NCI-H1930 (cell line): Measurements from ENCODE around the gene ADGRF5.

Experiments
- DNase-seq, 2 experiments: peaks; one replicate each; lab custom pipeline; 2025; lab: John Stamatoyannopoulos, UW

The ADGRF5 gene, protein sequence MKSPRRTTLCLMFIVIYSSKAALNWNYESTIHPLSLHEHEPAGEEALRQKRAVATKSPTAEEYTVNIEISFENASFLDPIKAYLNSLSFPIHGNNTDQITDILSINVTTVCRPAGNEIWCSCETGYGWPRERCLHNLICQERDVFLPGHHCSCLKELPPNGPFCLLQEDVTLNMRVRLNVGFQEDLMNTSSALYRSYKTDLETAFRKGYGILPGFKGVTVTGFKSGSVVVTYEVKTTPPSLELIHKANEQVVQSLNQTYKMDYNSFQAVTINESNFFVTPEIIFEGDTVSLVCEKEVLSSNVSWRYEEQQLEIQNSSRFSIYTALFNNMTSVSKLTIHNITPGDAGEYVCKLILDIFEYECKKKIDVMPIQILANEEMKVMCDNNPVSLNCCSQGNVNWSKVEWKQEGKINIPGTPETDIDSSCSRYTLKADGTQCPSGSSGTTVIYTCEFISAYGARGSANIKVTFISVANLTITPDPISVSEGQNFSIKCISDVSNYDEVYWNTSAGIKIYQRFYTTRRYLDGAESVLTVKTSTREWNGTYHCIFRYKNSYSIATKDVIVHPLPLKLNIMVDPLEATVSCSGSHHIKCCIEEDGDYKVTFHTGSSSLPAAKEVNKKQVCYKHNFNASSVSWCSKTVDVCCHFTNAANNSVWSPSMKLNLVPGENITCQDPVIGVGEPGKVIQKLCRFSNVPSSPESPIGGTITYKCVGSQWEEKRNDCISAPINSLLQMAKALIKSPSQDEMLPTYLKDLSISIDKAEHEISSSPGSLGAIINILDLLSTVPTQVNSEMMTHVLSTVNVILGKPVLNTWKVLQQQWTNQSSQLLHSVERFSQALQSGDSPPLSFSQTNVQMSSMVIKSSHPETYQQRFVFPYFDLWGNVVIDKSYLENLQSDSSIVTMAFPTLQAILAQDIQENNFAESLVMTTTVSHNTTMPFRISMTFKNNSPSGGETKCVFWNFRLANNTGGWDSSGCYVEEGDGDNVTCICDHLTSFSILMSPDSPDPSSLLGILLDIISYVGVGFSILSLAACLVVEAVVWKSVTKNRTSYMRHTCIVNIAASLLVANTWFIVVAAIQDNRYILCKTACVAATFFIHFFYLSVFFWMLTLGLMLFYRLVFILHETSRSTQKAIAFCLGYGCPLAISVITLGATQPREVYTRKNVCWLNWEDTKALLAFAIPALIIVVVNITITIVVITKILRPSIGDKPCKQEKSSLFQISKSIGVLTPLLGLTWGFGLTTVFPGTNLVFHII (N-terminal part only)

GRCh38 chr6:46921731-46922130 lies at the start of gene ADGRF5:
TSS of gene ADGRF5 (minus strand) at chr6:46921938. CDS start at chr6:46906762, 15,176 bp downstream.
- DNase-seq = no peak

- no peak for DNase-seq
These were observed 47.5 kb upstream of the ADGRF5 start for GRCh38 chr6:46969206-46969605.

GRCh38 chr6:46967826-46968349 lies 46.1 kb upstream of the ADGRF5 start:
- DNase-seq = no peak

GRCh38 chr6:46964716-46965519 lies 43.2 kb upstream of the ADGRF5 start:
- DNase-seq = no peak

GRCh38 chr6:46963626-46964025 lies 41.9 kb upstream of the ADGRF5 start:
- no peak for DNase-seq

GRCh38 chr6:46963039-46963438 lies 41.3 kb upstream of the ADGRF5 start:
- no peak for DNase-seq

DNA sequence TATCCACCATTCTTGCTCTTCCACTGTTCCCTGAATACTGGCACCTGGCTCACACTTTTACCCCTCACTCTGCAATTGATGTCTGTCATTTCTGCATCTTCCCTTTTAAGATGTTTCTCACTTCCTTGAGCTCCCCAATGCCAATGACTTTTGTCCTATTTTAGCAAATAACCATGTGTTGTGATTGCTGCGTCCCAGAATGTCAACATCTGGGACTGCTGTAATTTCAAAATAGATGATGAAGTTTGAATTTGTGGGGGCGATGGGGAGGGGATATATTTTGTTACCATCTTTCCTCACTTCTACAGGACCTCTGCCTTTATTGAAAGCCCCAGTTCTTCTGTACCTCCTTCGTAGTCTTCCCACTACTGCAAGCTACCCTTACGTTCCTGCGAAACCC lies 40.0 kb upstream of the ADGRF5 start:
- no peak for DNase-seq

GRCh38 chr6:46961232-46961631 lies 39.5 kb upstream of the ADGRF5 start:
- DNase-seq = no peak

- no peak for DNase-seq
These were observed 37.7 kb upstream of the ADGRF5 start for GRCh38 chr6:46959419-46959818.

DNA sequence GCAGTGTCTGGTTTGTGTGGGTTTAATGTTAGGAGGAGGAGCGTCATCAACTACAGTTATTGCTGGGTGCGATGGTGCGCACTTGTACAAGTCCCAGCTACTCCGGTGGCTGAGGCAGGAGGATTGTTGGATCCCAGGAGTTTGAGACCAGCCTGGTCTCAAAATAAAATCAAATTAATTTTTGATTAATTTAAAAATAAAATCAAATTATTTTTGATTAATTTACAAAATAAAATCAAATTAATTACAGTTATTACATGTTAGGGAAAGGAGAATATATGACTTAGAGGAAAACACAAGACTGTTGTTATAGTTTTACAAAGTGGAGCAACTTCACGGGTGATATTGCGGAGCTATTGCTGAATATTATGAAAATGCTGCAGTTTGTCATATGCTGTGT lies 34.7 kb upstream of the ADGRF5 start:
- no peak for DNase-seq

GRCh38 chr6:46954837-46955451 lies 33.2 kb upstream of the ADGRF5 start:
- no peak for DNase-seq

DNA sequence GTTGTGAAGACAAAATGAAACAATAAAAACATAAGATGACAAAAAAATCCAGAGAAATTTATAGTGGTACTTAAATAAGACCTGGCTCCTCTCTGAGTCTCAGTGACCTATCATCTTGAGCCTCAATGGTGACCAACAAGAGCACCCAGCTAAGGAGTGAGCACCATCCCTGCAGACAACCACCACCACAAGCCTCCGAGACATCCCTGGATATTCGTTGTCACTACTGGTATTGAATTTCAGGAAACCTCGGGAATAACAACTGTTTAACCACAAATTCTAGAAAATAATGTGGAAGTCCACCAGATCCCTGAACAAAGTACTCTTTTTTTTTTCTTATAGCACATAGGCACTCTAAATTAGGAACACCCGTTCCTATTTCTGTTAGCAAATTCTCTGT lies 32.2 kb upstream of the ADGRF5 start:
- no peak for DNase-seq

GRCh38 chr6:46949632-46950280 lies 28.0 kb upstream of the ADGRF5 start:
- DNase-seq = no peak

DNA sequence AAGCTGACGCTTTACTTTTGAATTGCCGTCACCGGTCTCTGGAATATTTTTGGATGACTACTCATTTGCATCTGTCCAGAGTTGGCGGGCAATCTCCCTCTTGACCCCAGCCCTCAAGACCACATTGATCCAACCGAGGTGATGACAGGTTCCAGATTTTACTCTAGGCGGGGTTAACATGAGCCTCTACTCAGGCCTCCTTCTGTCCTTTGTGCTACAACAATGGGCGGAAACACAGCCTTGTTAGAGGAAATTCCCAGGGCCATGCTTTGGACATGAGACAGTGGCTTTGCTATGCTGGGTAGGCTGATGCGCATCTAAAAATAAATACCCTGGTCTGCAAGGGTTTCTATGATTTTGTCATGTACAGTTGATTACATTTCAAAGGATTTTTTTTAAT lies 27.0 kb upstream of the ADGRF5 start:
- DNase-seq = no peak

- no peak for DNase-seq
These were observed 25.8 kb upstream of the ADGRF5 start for GRCh38 chr6:46947497-46947896.

GRCh38 chr6:46940433-46941226 lies 18.9 kb upstream of the ADGRF5 start:
- no peak for DNase-seq

DNA sequence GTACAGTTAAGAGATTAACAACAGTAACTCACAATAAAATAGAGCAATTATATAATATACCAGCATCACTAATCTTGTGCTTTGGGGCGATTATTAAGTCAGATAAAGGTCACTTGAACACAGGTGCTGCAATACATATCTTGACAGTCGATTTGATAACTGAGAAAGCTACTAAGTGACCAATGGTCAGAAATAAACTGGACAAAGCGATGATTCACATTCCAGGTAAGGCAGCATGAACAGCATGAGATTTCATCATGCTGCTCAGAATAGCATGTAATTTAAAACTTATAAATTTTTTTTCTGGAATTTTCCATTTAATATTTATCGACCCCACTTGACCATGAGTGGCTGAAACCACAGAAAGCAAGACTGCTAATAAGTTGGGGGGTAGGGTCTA lies 15.9 kb upstream of the ADGRF5 start:
- no peak for DNase-seq

DNA sequence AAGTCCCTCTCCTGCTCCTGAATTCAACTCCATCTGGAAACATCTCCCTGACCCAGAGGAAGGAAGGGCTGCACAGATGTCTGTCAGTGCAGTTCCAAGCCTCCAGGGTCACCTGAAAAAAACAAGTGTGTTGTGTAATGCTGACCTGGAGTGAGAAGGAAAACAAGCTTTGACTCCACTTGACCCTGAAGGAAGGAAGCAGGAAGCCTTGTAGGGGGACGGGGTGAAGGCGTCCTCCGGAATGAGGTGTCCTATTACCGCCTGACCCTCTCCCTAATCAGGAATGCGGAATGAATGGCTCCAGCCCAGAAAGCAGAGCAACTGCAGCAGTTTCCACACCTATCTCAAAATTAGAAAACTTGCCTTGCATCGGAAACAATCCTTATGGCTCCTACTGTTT lies 13.9 kb upstream of the ADGRF5 start:
- no peak for DNase-seq

- no peak for DNase-seq
These were observed 12.0 kb upstream of the ADGRF5 start for GRCh38 chr6:46933751-46934150.
